CD4-positive, alpha-beta T cell treated with Interleukin-15 for 1 hour (primary cell): ENCODE measurements around the gene ERICH6.
"Not testable (repeated sequence)": the region's sequence is repeated elsewhere in the genome, so short reads cannot be mapped to it uniquely, and the experiment has no call there.

ENCODE experiments used
- DNase-seq: peaks from one replicate; pipeline ENCODE4 v3.0.0-alpha.2; 2020

The ERICH6 gene

DNA sequence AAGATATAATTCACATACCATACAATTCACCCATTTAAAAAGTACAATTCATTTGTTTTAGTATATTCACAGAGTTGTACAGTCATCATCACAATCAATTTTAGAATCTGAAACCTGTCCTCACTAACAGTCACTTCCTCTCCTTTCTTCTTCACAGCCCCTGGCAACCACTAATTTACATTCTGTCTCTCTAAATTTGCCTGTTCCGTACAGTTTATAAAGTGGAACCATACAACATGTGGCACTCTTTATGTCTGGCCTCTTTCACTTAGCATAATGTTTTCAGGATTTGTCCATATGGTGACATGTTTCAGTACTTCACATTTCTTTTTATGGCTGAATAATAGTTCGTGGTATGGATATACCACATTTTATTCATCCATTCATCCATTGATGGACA lies 22.7 kb downstream of the ERICH6 start:
- DNase-seq = no peak

DNA sequence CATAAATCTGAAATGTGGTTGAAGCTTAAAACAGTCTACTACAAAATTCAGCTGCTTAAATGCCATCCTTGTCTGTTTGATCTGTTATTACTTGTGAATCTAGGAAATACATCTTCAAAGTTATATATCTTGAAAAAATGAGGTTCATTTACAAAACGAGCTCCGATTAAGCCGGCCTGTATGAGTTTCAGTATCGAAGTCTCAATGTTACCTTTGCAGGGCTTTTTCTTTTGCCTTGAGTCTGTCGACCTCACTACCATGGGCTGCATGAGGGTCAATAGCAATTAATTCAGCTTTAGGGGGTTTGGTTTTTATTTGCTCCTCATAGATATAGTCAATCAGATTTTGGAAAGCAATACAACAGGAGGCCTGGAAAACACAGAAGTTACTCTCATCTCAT lies 23.2 kb downstream of the ERICH6 start:
- no peak for DNase-seq

DNA sequence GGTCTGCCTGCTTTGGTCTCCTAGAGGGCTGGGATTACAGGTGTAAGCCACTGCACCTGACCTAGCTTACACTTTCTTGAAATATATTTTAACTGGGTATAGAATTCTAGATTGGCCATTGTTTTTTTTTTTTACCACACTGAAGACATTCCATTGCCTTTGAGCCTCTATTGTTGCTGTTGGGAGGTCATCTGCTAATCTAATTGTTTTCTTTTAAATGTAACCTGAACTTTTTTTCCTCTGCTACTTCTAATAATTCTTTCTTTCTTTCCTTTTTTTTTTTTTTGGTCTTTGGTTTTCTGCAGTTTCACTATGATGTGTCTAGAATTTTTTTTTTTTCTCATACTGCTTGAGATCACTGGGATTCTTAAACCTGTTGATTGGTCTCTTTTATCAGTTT lies 28.1 kb downstream of the ERICH6 start:
- no peak for DNase-seq

DNA sequence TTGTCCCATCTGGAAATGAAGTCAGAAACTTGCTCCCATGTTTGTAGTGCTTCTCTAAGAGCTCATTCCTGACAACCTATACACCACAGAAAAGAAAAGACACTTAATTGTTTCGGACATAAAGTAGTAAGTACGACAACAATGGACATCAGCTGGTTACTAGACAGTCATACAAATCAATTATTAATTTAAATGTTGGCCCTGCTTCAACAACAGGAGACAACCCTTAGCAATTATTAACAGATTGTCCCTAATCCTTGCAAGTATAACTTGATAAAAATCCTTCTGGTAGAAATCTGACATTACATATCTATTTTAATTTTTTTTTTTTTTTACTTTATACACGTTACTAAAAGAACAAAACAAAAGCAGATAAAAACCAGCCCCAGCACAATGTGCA lies 29.8 kb downstream of the ERICH6 start:
- DNase-seq = no peak

DNA sequence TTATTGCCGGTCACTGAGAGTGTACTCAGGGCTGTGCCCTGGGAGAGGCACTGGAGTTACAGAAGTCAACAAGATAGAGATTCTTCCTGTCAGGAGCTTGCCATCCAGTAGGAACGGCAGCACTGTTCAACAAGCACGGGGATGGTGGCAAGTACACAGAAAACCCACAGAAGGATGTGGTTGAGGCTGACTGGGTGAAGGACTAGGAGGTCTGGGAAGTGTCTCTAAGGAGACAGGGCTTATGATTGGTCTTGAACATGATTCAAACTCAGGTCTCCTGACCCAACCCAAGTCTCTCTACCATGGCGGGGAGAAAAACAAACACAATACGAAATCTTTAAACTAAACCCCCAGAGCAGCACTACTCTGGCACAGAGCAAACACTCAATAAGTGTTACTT lies 37.6 kb downstream of the ERICH6 start:
- no peak for DNase-seq

DNA sequence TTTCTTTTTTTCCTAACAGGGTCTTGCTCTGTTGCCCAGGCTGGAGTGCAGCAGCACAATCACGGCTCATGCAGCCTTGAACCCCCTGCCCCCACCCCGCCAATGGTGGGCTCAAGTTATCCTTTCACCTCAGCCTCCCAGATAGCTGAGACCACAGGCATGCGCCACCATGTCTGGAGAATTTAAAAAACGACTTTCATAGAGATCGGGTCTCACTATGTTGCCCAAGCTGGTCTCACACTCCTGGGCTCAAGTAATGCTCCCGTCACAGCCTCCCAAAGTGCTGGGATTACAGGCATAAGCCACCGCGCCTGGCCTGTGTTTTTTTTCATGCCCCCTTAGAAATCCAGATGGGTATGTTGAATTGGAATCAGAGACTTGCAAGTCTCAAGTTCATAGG lies 40.3 kb downstream of the ERICH6 start:
- no peak for DNase-seq

DNA sequence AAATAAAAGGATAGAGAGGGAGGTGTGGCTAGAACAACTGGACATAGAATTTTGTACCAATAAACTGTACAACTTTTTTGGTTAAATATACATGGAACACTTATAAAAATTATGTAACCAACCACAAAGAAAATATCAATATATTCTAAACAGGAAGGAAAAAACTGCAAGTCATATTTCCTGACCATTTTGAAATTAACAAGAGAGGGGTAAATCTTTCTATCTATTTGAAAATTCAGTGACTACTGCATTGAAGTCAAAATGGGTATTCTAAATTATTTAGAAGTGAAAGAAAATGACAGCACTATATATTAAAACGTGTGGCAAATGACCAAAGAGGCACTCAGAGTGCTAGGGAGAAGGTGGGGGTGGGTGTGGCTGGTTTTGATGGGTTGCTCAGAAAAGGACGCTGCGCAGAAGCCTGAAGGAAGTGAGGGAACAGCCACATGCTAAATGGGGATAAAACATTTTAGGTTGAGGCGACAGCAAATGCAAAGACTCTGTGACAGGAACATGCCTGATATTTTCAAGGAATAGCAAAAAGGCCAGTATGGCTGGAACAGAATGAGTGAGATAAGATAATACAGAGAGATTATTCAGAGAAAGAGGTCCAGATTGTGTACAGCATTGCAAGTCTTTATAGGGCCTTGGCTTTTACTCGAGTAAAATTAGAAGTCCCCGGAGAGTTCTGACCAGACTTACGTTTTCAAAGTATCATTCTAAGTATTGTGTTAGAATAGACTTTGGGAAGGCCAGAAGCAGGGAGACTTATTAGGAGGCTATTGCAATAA lies 41.1 kb downstream of the ERICH6 start:
- DNase-seq = no peak

DNA sequence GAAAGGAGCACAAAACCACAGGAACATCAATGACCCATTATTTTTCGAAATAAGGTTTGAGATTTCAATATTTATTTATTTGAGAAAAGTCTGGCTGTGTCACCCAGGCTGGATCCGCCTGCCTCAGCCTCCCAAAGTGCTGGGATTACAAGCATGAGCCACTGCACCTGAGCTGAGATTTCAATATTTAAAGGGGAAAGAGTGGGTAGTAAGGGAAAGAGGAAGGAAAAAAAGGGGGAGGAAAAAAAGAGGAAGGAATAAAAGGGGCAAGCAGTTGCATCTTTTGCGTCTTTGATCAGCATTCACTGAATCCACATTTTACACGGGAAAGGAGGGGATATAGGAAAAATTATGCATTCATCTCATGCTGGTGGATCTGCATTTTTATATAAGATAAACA lies 47.4 kb downstream of the ERICH6 start:
- no peak for DNase-seq

DNA sequence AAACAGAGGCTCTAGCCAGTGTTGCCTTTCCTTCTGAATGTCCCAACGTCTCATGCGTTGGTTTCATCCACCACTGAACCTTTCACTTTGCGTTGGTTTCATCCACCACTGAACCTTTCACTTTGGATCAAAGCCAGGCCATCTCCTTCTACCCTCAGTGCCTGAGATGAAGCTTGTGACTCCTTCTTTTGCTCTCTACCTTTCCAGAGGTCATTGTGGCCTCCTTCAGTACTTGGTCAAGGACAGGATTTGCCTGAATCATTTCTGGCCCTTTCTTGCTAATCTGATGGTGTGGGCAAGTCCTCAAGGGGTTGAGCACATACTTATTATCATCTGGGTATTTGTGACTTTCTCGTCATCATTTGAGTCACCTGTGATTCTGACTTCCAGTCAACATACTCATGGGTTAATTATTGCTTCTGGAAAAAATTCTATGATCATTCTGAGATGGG lies 50.6 kb downstream of the ERICH6 start:
- DNase-seq = no peak

DNA sequence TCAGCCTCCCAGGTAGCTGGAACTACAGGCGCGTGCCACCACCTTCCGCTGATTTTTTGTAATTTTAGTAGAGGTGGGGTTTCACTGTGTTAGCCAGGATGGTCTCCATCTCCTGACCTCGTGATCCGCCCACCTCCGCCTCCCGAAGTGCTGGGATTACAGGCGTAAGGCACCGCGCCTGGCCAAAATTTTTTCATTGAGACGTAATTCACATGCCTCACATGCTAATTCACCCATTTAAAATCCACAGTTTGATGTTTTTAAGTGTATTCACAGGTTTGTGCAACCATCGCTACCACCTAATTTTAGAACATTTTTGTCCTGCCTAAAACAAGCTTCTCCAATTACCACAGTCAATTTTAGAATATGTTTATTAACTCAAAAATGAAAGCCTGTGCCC lies 63.5 kb downstream of the ERICH6 start:
- DNase-seq = no peak

DNA sequence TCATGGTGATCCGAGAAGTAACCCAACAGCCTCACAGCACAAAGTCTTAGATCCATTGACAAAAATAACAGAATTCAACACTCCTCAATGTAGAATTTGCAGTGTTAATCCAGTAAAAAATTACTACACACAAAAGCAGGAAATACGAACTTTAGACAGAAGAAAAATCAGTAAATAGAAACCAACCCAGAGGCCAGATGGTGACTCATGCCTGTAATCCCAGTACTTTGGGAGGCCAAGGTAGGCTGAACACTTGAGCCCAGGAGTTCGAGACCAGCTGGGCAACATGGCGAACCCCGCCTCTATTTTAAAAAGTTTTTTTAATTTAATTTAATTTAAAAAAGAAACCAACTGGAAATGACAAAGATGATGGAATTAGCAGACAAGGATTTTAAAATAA lies 64.5 kb downstream of the ERICH6 start:
- no peak for DNase-seq

DNA sequence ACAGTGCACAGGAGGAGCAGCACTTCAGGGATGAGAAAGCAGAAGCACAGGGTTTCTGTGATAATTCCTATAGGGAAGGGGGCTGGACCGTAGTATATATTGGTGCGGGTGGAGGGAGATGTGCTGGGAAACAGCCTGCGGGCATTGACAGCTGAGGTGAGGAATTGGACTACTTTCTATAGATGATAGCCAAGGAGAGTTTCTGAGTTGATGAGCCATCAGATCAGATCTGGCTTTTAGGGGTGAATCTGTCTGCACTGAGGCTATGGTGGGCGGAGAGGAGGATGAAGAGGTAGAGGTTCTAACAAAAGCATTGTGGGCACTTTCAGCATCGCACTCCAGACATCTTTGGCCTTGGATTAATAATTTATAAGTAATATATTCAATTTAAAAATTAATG lies 67.5 kb downstream of the ERICH6 start:
- DNase-seq = no peak

DNA sequence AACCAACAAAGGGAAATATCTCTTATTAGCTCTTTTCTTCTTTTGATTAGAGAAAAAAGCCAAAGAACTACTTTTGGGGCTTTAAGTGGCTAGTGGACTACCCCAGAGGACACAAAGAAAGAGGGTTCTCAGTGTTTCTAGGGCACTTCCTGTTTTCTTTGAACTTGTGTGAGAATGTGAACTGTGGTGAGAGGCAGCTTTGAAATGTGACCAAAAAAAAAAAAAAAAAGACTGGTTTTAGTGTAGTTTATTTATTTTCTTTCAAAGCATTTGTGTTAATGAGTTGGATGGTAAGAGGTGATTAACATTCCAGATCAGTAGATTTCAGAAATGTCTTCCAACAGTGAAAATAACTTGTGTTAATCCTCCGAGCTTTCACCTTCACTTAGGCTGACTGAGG lies 68.2 kb downstream of the ERICH6 start:
- DNase-seq = no peak

DNA sequence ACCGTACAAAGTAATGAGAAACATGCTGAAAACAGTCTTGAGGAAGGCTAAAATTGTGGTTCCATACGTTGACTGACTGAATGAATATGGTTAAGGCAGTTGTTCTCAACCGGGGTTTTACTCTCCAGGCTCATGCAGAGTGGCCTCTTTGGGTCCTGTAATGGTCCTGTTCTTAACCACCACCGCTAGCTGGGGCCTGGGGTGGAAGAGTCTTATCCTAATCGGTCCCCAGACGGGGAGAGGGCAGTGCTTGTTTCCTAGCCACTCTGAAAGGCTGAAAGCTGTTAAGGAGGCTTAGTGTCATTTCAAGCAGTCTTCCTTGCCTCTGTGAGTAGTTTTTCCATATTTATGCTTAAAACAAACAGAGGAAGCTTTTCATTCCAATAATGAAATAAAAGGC lies 68.6 kb downstream of the ERICH6 start:
- DNase-seq = no peak

DNA sequence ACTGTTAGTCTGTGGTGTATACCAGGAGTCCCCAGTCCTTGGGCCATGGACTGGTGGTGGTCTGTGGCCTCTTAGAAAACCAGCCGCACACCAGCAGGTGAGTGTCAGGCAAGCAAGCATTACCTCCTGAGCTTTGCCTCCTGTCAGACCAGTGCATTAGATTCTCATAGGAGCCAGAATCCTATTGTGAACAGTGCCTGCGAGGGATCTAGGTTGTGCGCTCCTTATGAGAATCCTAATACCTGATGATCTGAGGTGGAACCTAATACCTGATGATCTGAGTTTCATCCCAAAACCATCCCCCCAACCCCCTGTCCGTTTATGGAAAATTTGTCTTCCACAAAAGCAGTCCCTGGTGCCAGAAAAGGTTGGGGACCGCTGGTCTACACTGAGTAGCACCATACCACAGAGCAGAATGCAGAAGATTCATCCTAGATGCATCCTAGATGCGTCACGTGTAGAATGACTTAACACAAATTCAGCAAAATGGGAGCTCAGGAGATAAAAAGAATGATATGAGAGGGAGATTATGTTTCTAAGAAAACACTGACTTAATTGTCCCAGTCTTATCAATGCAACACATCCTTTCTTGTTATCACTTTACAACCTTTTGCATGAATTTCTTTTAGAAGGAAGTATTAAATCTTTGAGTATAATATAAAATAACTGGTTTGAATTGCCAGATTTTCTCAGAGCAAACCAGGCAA lies 72.1 kb downstream of the ERICH6 start:
- no peak for DNase-seq

DNA sequence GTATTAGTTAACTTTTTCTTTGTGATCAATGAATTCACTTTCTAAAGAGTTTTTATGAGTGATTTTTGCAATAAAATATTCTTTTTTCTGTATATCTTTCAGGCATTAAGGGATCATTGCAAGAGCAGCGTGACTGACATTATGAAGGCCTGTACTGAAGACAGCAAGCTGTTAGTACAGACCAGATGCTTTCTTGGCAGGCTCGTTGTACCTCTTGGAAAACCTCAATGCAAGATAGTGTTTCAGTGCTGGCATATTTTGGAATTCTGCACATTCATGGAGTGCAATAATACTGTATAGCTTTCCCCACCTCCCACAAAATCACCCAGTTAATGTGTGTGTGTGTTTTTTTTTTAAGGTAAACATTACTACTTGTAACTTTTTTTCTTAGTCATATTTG lies 76.2 kb downstream of the ERICH6 start:
- DNase-seq = no peak

DNA sequence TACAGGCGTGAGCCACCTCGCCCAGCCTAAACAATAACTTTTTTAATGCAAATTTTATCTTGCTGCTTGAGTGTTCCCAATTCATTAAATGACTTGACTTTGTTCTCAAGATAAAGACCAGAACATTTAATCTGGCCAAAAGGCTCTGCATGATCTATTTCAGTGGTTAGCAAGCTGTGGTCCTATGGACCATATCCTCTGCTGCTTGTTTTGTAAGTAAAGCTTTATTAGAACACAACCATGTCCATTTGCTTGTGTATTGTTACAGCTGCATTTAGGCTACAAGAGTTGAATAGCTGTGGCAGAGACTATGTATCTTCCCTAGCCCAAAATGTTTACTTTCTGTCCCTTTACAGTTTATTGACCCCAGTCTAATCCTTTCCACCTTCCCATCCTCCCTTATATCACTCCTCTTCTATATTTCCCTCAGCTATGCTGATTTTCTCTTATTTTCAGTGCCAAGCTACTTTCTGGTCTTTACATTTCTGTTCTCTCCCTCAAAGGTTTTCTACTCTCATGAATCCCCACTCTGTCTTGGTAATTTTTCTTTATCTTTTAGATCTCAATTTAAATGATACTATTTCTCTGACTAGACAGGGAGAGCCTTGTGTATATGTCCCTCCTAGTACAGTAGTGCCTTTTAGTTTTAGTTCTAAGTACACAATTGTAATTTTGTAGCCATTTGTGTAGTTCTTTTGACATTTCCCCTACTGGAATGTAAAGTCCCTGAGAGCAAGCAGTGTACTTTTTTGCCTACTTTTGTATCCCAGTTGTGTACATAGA lies 77.4 kb downstream of the ERICH6 start:
- no peak for DNase-seq

DNA sequence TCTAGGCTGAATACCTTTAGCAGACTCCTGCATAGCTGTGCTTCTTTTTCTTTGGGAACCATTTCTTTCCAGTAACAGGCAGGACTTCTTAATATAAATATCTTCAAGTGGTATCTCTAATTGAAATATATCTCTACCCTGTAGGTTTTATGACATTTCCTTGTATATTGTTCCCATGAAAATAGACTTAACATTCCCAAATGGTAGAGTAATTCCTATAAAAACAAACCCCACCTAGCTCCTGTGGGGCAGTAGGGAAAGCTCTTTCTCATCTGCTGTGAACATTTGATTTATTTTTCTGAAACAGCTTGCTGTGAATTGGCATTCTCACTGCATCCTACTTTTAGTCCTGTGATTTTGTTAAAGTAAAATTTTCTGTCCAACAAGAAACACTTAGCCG lies 79.8 kb downstream of the ERICH6 start:
- DNase-seq = no peak

DNA sequence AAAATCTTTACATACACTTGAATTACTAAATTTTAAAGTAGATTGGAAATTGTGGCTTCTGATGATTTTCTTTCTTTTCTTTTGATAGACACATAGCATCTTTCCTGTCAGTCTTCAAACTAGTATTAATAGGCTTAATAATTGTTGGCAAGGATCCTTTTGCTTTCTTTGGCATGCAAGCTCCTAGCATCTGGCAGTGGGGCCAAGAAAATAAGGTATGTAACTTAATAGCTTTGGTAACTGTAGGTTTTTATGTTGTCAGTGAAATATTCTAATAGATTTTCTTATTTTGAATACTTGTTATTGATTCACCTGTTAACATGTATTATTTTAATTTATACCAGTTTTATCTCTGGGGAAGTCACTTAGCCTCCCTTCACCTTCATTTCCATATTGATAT lies 80.8 kb downstream of the ERICH6 start:
- not testable (repeated sequence) for DNase-seq

DNA sequence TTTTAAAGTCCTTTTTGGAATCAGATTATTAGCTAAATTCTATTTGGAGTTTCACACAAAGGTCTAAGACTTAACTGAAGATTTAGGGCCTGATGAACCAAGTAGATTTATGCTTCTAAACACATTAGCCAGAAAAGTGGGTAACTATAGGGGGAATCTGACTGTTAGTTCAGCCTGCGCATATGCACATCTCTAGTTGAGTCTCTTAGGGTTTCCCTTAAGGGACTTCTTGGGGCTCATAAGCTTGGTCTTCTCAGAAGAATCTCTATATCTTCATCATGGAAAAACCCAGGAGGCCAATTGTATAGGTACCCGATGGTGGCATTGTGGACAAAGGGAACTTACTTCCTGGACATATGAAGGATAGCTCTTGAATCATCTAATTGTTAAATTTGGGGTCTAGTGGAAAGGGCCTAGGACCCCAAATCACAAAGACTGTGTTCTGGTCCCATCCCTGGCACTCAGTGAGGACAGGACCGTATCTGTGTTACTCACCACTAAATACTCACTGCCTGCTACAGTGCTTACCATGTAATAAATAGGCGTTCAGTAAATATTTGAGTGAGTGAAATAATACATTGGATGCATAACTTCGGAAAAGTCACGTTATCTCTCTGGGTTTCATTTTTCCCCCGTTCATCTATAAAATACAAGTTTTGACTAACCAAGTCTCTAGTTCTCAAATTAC lies 83.6 kb downstream of the ERICH6 start:
- no peak for DNase-seq

DNA sequence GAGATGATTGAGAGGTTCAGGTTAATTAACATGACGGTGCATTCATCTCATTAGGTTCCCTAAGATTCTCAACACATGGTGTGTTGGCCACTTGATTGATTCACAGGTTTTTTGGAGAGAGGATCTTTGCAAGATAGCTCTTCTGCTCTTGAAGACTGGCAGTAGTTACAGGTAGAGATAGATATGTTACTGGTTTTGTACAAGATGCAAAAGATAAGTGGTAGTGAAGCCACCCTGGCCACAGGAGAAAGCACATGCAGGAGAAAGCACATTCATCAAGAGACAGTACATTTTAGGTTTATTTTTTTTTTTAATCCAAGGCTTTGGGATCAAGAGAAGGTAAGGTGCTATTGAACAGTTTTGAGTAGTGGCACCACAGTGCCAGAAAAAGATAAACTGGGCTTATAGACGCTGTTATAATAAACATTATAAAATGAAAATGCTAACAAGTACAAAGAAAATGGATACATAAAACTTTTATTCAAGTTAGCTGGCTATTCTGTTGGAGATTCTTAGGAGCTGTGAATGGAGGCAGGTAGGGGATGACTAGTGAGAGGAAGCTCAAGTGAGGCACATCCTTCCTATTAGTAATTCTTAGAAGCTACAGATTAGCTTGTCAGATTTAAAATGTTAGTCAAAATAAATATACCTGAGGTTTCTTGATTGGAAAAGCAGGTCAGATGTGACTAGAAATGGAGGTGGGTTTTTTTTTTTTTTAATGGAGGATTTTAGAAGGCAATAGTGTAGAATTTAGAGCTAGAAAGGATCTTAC lies 89.8 kb downstream of the ERICH6 start:
- DNase-seq = no peak

DNA sequence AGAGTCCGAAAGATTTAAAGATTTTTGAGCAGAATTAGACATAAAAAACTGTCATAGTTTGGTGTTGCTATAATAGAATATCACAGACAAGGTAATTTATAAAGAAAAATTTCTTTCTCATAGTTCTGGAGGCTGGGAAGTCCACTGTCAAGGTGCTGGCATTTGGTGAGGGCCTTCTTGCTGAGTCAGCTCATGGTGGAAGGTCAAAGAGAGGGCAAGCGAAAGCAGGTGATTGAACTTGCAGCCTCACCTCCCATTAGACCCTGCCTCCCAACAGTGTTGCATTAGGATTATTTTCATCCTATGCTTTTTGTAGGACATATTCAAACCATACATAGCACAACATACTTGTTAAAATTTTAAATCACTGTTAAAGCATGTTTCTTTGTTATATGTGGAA lies 90.7 kb downstream of the ERICH6 start:
- no peak for DNase-seq
